D721Med (cell line): ENCODE measurements around the gene LIF.

Experiments used
- DNase-seq: peaks from one replicate; pipeline ENCODE4 v3.0.0; 2011; ENCODE audit warnings: low spot score; ENCODE audit not compliant: insufficient read length
- FAIRE-seq: peaks from 2 replicates; lab custom pipeline; 2011; peaks lifted over from hg19 to GRCh38; lab: Jason Lieb, UNC
- CTCF ChIP-seq: IDR thresholded peaks from 2 replicates; pipeline ENCODE4 v1.5.1; 2012; ENCODE audit warnings: mild to moderate bottlenecking, control low read depth; ENCODE audit not compliant: insufficient read depth; ENCODE audit errors: missing control alignments

The LIF gene

GRCh38 chr22:30209642-30210041 lies 36.9 kb downstream of the LIF start:
- FAIRE-seq (no peak), DNase-seq (no peak)
- no peak for TF ChIP-seq CTCF

- DNase-seq = no peak
- no peak for TF ChIP-seq CTCF
- no peak for FAIRE-seq
Measured at GRCh38 chr22:30208631-30209603, 37.6 kb downstream of the LIF start.

GRCh38 chr22:30206944-30207343 lies 39.6 kb downstream of the LIF start:
- FAIRE-seq = no peak
- no peak for TF ChIP-seq CTCF
- no peak for DNase-seq

GRCh38 chr22:30205281-30206115 lies 41.1 kb downstream of the LIF start:
- FAIRE-seq = no peak
- TF ChIP-seq CTCF = no peak
- DNase-seq = no peak

- no peak for TF ChIP-seq CTCF
- DNase-seq (no peak), FAIRE-seq (no peak)
Measured at GRCh38 chr22:30204742-30205111, 41.8 kb downstream of the LIF start.

GRCh38 chr22:30204015-30204741 lies 42.4 kb downstream of the LIF start:
- FAIRE-seq (no peak), DNase-seq (no peak)
- no peak for TF ChIP-seq CTCF
